ENCODE results near the gene PALLD.
A peak's percentile ranks its signal among the peaks of the same experiment; 100 is the strongest.

PALLD gene

DNA sequence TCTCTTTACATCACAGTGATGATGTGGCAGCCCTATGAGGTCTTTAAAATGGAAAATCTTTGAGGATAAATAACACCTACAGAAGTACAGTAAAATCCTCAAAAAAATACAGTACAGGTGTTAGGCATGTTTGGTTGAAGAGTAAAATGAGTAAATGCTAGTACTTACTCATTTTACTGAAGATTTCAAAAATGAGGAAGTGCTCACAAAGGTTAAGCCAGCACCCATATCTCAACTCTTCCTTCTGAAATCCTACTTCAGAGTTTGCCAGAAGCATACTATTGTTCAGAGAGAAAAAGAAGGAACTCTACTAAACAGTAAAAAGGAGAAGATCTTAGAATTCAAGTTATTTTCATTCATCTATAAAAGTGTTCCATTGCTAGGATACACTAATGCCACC, 382.3 kb downstream of the PALLD start:
- FAIRE-seq (peak; percentile 51), DNase-seq (ENCODE audit: insufficient read length, low spot score) (no peak)
- TF ChIP-seq SPI1 (IDR thresholded peaks at IDR 0.05; ENCODE audit: low read depth, low read length) (peak; percentile 96), TAF1 (IDR thresholded peaks at IDR 0.05; ENCODE audit: low read depth, low read length) (no peak)

DNA sequence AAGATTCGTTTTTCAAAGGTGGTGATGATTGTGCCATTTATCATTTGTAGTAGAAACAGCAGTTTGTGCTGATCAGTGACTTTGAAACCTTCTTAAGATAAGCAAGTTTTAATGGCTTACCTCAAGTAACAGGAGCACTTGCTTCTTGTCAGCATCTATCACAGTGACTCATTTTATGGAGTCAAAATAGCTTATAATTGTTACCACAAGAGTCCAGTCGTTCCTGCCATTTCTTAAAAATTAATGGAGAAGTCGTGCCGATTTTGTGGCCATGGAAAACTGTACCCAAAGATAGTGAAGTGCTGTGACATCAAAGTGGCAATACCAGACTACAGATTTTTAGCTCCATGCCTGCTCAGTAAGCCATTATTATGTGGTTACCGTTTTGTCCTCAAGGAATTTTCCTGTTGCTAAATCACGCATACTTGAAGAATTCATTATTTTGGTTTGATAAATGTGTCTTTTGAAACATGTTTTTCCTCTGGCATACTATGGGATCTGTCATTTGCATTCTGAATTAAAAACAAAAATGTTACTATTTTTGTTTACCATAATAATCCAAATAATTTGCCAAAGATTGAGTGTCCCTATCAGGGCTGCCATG, 383.3 kb downstream of the PALLD start:
- FAIRE-seq (no peak), DNase-seq (ENCODE audit: insufficient read length, low spot score) (no peak)
- TF ChIP-seq POLR2A (IDR thresholded peaks at IDR 0.05; ENCODE audit: low read depth, low read length): no peak
- TF ChIP-seq TAF1 (IDR thresholded peaks at IDR 0.05; ENCODE audit: low read depth, low read length): no peak
- TF ChIP-seq POU2F2 (IDR thresholded peaks at IDR 0.05; ENCODE audit: low read depth, low read length): no peak
- no peak for TF ChIP-seq SPI1 (IDR thresholded peaks at IDR 0.05; ENCODE audit: low read depth, low read length)
- no peak for TF ChIP-seq POLR2AphosphoS5 (IDR thresholded peaks at IDR 0.05; ENCODE audit: low read depth, low read length)
- no peak for TF ChIP-seq PAX5 (IDR thresholded peaks at IDR 0.05; ENCODE audit: insufficient read depth, low read length, severe bottlenecking)

DNA sequence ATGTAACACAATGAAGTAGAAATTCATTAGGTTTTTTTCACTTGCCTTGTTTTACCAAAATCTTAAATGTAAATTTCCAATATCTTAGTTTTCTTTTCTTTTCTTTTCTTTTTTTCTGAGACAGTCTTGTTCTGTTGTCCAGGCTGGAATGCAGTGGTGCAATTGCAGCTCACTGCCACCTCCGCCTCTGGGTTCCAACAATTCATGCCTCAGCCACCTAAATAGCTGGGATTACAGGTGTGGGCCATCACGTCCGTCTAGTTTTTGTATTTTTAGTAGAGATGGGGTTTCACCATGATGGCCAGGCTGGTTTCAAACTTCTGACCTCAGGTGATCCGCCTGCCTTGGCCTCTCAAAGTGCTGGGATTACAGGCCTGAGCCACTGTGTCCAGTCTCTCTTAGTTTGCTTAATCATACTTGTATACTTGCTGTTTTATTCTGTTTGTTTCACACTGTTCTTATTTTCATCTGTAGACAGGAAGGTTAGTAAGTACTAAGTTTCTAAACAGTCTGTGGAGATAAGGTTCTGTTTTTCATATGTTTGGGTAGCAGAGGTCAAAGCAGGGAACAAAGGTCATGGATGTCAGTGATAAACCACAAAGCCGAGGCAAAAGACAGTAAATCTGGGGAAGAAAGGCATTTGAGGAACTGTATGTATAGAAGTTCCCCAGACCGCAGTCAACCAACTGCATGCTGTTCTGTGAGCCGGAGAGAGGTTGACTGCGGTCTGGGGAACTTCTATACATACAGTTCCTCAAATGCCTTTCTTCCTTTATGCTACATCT, 384.2 kb downstream of the PALLD start:
- DNase-seq (ENCODE audit: insufficient read length, low spot score) (no peak), FAIRE-seq (peak; percentile 69)
- peak; percentile 74 for TF ChIP-seq SPI1 (IDR thresholded peaks at IDR 0.05; ENCODE audit: low read depth, low read length)
- no peak for TF ChIP-seq PAX5 (IDR thresholded peaks at IDR 0.05; ENCODE audit: insufficient read depth, low read length, severe bottlenecking)

DNA sequence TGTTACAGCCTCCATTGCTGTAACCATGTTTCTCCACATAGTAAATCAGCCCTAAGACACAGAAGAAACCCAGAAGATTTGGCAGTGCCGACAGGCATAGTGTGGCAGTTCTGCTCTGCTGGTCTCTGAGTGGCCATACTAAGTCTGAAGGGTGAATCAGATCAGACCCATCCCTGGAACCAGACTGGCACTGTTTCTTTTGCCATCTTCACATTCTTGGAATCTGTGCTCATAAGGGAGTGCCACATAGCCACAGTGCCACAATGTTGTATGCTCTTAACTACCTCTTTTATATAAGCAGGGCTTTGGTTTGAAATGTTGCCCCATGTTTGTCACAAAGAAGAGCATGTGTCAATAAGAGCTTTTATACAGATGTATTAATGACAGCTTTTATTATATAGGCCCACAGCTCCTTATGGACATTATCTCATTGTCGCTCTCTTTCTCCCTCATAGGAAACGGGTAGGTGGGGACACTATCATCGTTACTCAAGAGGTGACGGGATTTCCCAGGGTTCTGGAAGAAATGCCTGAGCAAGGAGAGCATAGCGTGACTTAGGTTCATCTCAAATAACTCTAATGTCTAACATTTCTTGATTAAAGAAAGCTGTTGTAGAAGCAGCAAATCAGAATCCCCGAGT, 385.0 kb downstream of the PALLD start:
- TF ChIP-seq SPI1 (IDR thresholded peaks at IDR 0.05; ENCODE audit: low read depth, low read length) (no peak), POU2F2 (IDR thresholded peaks at IDR 0.05; ENCODE audit: low read depth, low read length) (no peak)
- no peak for DNase-seq (ENCODE audit: insufficient read length, low spot score)
- peak; percentile 38 for FAIRE-seq

DNA sequence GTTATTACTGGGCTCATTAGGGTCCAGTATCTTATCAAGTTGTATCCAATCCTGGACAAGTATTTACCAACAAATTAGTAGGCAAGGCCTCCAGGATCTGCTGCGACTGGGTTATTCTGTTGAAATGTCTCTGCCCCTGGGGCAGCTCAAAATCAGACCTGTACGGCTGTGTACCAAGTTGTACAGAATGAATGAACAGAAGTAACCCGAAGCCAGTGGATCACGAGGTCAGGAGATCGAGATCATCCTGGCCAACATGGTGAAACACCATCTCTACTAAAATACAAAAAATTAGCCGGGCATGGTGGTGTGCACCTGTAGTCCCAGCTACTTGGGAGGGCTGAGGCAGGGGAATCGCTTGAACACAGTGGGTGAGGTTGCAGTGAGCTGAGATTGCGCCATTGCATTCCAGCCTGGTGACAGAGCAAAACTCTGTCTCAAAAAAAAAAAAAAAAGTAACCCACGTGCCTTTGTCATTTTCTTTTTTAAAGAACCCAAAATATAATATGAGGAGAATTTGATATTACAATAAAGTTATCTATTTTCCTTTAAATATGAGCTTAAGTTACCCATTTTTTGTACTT, 385.9 kb downstream of the PALLD start:
- DNase-seq (ENCODE audit: insufficient read length, low spot score): no peak
- no peak for FAIRE-seq
- TF ChIP-seq POU2F2 (IDR thresholded peaks at IDR 0.05; ENCODE audit: low read depth, low read length) (no peak), PAX5 (IDR thresholded peaks at IDR 0.05; ENCODE audit: insufficient read depth, low read length, severe bottlenecking) (no peak), TAF1 (IDR thresholded peaks at IDR 0.05; ENCODE audit: low read depth, low read length) (no peak), POLR2A (IDR thresholded peaks at IDR 0.05; ENCODE audit: low read depth, low read length) (no peak), POLR2AphosphoS5 (IDR thresholded peaks at IDR 0.05; ENCODE audit: low read depth, low read length) (no peak), SPI1 (IDR thresholded peaks at IDR 0.05; ENCODE audit: low read depth, low read length) (no peak)

DNA sequence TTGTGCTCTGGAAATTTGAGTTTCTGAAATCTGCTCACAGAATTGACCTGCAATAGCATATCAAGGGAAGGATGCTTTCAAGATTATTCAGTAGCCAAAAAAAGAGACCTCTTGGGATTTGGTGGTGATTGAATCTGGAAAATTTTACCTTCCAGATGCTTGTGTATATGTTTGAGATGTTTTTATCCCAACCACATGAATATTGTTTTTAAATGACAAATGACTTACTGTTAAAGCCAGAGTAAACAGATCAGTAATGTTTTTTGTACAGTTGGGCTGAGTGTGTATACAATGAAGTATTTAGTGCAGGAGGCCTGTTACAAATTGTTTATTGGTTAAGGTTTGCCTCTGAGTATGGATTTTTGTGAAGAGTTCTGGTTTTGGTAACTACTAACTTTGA, 386.7 kb downstream of the PALLD start:
- TF ChIP-seq POU2F2 (IDR thresholded peaks at IDR 0.05; ENCODE audit: low read depth, low read length) (no peak), SPI1 (IDR thresholded peaks at IDR 0.05; ENCODE audit: low read depth, low read length) (no peak), POLR2A (IDR thresholded peaks at IDR 0.05; ENCODE audit: low read depth, low read length) (no peak), TAF1 (IDR thresholded peaks at IDR 0.05; ENCODE audit: low read depth, low read length) (no peak), POLR2AphosphoS5 (IDR thresholded peaks at IDR 0.05; ENCODE audit: low read depth, low read length) (no peak), PAX5 (IDR thresholded peaks at IDR 0.05; ENCODE audit: insufficient read depth, low read length, severe bottlenecking) (no peak)
- no peak for FAIRE-seq
- DNase-seq (ENCODE audit: insufficient read length, low spot score): no peak

DNA sequence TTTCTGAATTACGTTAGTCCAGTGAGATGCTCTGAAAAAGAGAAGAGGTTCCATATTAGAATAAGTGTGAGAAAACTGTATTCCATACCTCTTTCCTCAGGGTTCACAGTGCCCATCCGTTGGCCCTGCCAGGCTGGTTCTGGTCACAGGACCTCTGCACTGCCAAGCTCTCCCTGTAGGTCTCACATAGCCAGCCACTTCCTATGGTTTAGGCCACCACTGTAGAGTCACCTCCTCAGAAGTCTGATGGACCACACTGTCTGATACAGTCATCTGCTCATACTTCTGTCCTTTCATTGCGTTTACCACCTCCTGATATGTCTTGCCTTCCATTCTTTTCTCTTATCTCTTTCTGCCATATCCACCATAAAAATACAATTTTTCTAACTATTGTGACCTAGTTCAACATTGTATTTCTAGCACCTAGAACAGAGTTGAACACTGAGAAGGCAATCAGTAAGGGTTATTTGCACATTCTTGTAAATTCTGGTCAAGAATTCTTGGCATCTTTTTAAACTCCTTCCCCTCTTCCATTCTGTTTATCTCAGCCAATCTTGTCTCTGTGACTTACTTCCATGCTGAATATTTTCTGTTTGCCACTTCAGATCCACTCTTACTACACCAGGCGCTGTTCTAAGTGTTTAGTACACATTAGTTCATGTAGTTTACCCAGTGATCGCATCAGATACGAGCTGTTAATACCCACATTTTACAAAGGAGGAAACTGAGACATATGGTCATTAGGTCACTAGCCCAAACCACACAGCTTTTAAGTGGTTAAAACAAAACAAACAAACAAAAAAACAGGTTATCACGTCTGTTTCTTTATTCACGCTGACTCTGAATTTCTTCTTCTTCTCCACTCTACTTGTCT, 387.6 kb downstream of the PALLD start:
- TF ChIP-seq POLR2AphosphoS5 (IDR thresholded peaks at IDR 0.05; ENCODE audit: low read depth, low read length): no peak
- no peak for TF ChIP-seq POLR2A (IDR thresholded peaks at IDR 0.05; ENCODE audit: low read depth, low read length)
- TF ChIP-seq SPI1 (IDR thresholded peaks at IDR 0.05; ENCODE audit: low read depth, low read length): no peak
- TF ChIP-seq TAF1 (IDR thresholded peaks at IDR 0.05; ENCODE audit: low read depth, low read length): no peak
- no peak for TF ChIP-seq POU2F2 (IDR thresholded peaks at IDR 0.05; ENCODE audit: low read depth, low read length)
- no peak for TF ChIP-seq PAX5 (IDR thresholded peaks at IDR 0.05; ENCODE audit: insufficient read depth, low read length, severe bottlenecking)
- no peak for FAIRE-seq

DNA sequence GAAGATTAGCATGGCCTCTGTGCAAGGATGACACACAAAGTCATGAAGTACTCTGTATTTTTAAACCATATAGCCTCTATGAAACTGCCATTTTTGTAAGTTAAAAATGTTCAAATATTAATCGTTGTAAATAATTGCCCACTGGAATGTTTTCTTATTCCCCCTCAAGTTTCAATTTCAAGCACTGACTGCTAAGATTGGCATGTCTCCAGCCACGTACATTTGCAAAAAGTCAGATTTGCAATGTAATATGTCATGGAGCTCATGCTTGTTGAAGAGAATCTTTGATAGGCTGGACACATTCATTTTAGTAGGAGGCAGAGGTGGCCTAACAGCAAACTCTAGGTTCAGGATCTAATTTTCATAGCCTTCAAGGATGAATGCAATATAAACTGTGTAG, 388.5 kb downstream of the PALLD start:
- DNase-seq (ENCODE audit: insufficient read length, low spot score): no peak
- no peak for FAIRE-seq
- TF ChIP-seq SPI1 (IDR thresholded peaks at IDR 0.05; ENCODE audit: low read depth, low read length) (no peak), POU2F2 (IDR thresholded peaks at IDR 0.05; ENCODE audit: low read depth, low read length) (no peak), POLR2AphosphoS5 (IDR thresholded peaks at IDR 0.05; ENCODE audit: low read depth, low read length) (no peak), TAF1 (IDR thresholded peaks at IDR 0.05; ENCODE audit: low read depth, low read length) (no peak), PAX5 (IDR thresholded peaks at IDR 0.05; ENCODE audit: insufficient read depth, low read length, severe bottlenecking) (no peak), POLR2A (IDR thresholded peaks at IDR 0.05; ENCODE audit: low read depth, low read length) (no peak)

More for the DNA sequence above, 387.6 kb downstream of the PALLD start:
- DNase-seq (ENCODE audit: insufficient read length, low spot score): no peak

DNA sequence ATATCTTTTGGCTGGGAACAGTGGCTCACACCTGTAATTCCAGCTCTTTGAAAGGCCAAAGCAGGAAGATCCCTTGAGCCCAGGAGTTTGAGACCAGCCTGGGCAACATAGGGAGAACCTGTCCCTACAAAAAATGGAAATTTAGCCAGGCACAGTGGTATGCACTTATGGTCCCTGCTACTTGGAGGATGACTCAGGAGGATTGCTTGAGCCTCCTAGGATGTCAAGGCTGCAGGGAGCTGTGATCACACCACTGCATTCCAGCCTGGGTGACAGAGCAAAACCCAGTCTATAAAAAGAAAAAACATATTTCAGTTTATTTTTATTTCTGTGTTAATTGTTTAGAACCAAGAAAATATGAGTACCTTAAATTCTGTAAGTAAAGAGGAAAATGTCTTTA, 389.5 kb downstream of the PALLD start:
- FAIRE-seq (no peak), DNase-seq (ENCODE audit: insufficient read length, low spot score) (no peak)
- no peak for TF ChIP-seq SPI1 (IDR thresholded peaks at IDR 0.05; ENCODE audit: low read depth, low read length)
- no peak for TF ChIP-seq PAX5 (IDR thresholded peaks at IDR 0.05; ENCODE audit: insufficient read depth, low read length, severe bottlenecking)
- no peak for TF ChIP-seq POLR2A (IDR thresholded peaks at IDR 0.05; ENCODE audit: low read depth, low read length)
- TF ChIP-seq TAF1 (IDR thresholded peaks at IDR 0.05; ENCODE audit: low read depth, low read length): no peak

Measured in GM12891 (cell line).